ENCODE measurements around the gene EZR. TPM values are rescaled to one million over a fixed set of nuclear protein-coding genes. Genes with fewer than 3 reads are reported as not detected.

EZR gene
- total RNA-seq, 2 experiments from 2014 or later = 268 to 415 TPM

DNA sequence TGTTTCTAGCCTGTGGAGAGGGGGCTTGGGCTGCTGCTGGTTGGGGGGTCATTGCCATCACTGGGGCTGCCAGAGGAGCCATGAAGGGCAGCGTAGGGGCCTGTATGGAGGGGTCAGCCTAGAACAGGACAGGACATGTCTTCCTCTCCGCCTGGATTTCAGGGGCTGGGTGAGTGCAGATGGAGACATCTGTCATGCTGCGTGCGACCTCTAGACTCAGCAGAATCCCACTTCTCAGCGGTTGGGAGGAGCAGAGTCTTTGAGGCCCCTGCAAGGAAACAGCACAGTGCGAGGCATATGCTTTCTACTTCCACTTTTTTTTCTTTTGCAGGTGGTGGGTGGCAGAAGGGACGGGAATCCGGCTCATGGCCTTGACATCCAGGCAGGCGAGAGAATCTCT lies 67.9 kb downstream of the EZR start:
- DNase-seq (ENCODE audit: low spot score) = no peak
- Histone ChIP-seq H2AFZ (ENCODE audit: low read length) (no peak overlapping the region), H3K9me2 (ENCODE audit: insufficient read depth, low read length) (no peaks in the 10 kb centered on the region), H3K27ac (ENCODE audit: low read depth, low read length, poor library complexity, severe bottlenecking) (no peak overlapping the region), H3K79me2 (ENCODE audit: insufficient read depth, low read depth, low read length) (no peaks in the 10 kb centered on the region), H3K4me1 (ENCODE audit: insufficient read depth, low read length, poor library complexity, severe bottlenecking) (peaks cover 3% of the 10 kb centered on the region), H3K4me3 (ENCODE audit: low read depth, low read length, poor library complexity, severe bottlenecking) (no peak overlapping the region), H3K9me3 (ENCODE audit: low read length) (no peaks in the 10 kb centered on the region), H3K36me3 (ENCODE audit: insufficient read depth, low read length) (no peaks in the 10 kb centered on the region), H3K4me2 (ENCODE audit: low read length) (no peak overlapping the region), H4K20me1 (ENCODE audit: insufficient read depth, low read length) (no peaks in the 10 kb centered on the region)
- ChIA-PET POLR2A (no interaction called here), CTCF (ENCODE audit: unreplicated experiment) (no interaction called here)
- no TSS peak for BruUV-seq (replicated peaks)
- intact Hi-C loops (cut with micrococcal nuclease; ENCODE audit: unreplicated experiment) = no loop called here
- TF ChIP-seq EZH2phosphoT487 (IDR thresholded peaks at IDR 0.05; ENCODE audit: borderline replicate concordance, low read depth, low read length) = no peak
- TF ChIP-seq, protein P1, sequence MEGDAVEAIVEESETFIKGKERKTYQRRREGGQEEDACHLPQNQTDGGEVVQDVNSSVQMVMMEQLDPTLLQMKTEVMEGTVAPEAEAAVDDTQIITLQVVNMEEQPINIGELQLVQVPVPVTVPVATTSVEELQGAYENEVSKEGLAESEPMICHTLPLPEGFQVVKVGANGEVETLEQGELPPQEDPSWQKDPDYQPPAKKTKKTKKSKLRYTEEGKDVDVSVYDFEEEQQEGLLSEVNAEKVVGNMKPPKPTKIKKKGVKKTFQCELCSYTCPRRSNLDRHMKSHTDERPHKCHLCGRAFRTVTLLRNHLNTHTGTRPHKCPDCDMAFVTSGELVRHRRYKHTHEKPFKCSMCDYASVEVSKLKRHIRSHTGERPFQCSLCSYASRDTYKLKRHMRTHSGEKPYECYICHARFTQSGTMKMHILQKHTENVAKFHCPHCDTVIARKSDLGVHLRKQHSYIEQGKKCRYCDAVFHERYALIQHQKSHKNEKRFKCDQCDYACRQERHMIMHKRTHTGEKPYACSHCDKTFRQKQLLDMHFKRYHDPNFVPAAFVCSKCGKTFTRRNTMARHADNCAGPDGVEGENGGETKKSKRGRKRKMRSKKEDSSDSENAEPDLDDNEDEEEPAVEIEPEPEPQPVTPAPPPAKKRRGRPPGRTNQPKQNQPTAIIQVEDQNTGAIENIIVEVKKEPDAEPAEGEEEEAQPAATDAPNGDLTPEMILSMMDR (conservative IDR thresholded peaks at IDR 0.05; ENCODE audit: low read length) = no peak

DNA sequence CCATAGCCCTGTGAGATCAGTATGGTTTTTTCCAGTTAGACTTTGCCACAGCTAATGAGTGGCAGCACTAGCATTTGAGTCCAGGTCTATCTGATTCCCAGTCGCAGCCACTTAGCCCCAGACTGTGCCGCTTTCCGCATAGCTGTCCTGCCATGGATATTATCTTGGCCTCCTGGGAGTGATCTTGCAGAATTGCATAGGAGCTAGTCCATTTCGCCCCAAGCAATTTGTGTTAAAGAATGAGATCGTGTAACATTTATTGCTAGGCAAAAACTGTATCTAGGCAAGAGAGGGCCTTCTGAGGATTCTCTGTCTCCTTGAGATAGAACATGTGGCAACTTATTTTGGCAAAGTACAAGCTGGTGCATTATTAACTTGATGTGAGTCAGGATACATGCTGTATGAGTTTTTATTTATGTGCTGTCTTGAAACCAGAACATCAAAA lies 74.2 kb downstream of the EZR start:
- Histone ChIP-seq H3K27ac (ENCODE audit: low read depth, low read length, poor library complexity, severe bottlenecking) (no peak overlapping the region), H3K4me3 (ENCODE audit: low read depth, low read length, poor library complexity, severe bottlenecking) (no peak overlapping the region), H4K20me1 (ENCODE audit: insufficient read depth, low read length) (no peaks in the 10 kb centered on the region), H3K36me3 (ENCODE audit: insufficient read depth, low read length) (no peaks in the 10 kb centered on the region), H3K79me2 (ENCODE audit: insufficient read depth, low read depth, low read length) (no peaks in the 10 kb centered on the region), H2AFZ (ENCODE audit: low read length) (no peak overlapping the region), H3K9me2 (ENCODE audit: insufficient read depth, low read length) (no peaks in the 10 kb centered on the region), H3K4me1 (ENCODE audit: insufficient read depth, low read length, poor library complexity, severe bottlenecking) (no peaks in the 10 kb centered on the region), H3K4me2 (ENCODE audit: low read length) (no peak overlapping the region), H3K9me3 (ENCODE audit: low read length) (no peaks in the 10 kb centered on the region)
- intact Hi-C loops (cut with micrococcal nuclease; ENCODE audit: unreplicated experiment) = no loop called here
- no TSS peak for BruUV-seq (replicated peaks)
- ChIA-PET POLR2A (interaction anchor here (0.6 kb wide), 3 partner anchors 13 to 670 kb away, joined by 3 read pairs; no protein-coding TSS in a partner anchor), CTCF (ENCODE audit: unreplicated experiment) (no interaction called here)
- no peak for TF ChIP-seq EZH2phosphoT487 (IDR thresholded peaks at IDR 0.05; ENCODE audit: borderline replicate concordance, low read depth, low read length)
- TF ChIP-seq, protein P1 (conservative IDR thresholded peaks at IDR 0.05; ENCODE audit: low read length) = no peak
- DNase-seq (ENCODE audit: low spot score) = no peak

DNA sequence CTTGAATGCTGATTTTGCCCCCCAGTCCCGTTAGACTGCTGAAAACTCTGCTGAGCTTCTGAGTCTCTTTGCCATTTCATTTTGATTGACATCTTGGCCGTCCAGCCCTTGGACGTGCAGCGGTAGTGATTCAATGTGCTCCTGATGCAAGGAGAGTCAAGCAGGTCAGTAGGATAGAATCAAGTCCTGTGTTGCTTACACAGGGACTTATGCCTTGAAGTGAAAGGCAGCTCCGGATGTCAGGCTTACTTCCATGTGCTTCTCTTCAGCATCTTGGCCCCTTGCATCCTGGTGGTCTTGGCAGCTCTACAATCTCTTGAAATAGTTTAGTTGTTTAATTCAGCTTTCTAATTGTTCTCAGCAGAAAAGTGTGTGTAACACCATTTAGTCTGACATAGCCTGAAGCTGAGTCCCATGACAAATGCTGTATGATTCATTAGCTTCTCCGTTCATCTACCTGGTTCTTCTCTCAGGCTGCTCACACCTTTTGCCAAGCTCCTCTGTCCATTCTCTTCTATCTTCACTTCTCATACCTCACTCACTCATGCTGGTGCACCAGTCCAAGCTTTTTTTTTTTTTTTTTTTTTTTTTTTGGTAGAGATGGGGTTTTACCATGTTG lies 76.0 kb downstream of the EZR start:
- intact Hi-C loops (cut with micrococcal nuclease; ENCODE audit: unreplicated experiment) = no loop called here
- BruUV-seq (replicated peaks) = no TSS peak
- no peak overlapping the region for H3K4me3 ChIP-seq (ENCODE audit: low read depth, low read length, poor library complexity, severe bottlenecking)
- H3K4me2 ChIP-seq (ENCODE audit: low read length) = no peak overlapping the region
- H3K27ac ChIP-seq (ENCODE audit: low read depth, low read length, poor library complexity, severe bottlenecking) = no peak overlapping the region
- no peaks in the 10 kb centered on the region for H3K79me2 ChIP-seq (ENCODE audit: insufficient read depth, low read depth, low read length)
- H2AFZ ChIP-seq (ENCODE audit: low read length) = no peak overlapping the region
- H3K9me3 ChIP-seq (ENCODE audit: low read length) = peaks cover 11% of the 10 kb centered on the region
- DNase-seq (ENCODE audit: low spot score) = no peak
- no peaks in the 10 kb centered on the region for H4K20me1 ChIP-seq (ENCODE audit: insufficient read depth, low read length)
- POLR2A ChIA-PET = interaction anchor here (0.6 kb wide), 1 partner anchor 42 kb away, joined by 4 read pairs; no protein-coding TSS in a partner anchor
- no peaks in the 10 kb centered on the region for H3K9me2 ChIP-seq (ENCODE audit: insufficient read depth, low read length)
- no peaks in the 10 kb centered on the region for H3K4me1 ChIP-seq (ENCODE audit: insufficient read depth, low read length, poor library complexity, severe bottlenecking)
- CTCF ChIA-PET (ENCODE audit: unreplicated experiment) = interaction anchor here (0.6 kb wide), 1 partner anchor 11 kb away, joined by 3 read pairs; no protein-coding TSS in a partner anchor
- TF ChIP-seq, protein P1 (conservative IDR thresholded peaks at IDR 0.05; ENCODE audit: low read length) = no peak
- TF ChIP-seq EZH2phosphoT487 (IDR thresholded peaks at IDR 0.05; ENCODE audit: borderline replicate concordance, low read depth, low read length) = no peak
- no peaks in the 10 kb centered on the region for H3K36me3 ChIP-seq (ENCODE audit: insufficient read depth, low read length)

Measured in OCI-LY7 (cell line).